Measurements from ENCODE around the gene OR8D2. TPM values are rescaled to one million over a fixed set of nuclear protein-coding genes. Genes with fewer than 3 reads are reported as not detected.
"Not testable (repeated sequence)": the region's sequence is repeated elsewhere in the genome, so short reads cannot be mapped to it uniquely, and the experiment has no call there.

OR8D2 gene
- total RNA-seq, 1 donor from 2014 or later, result not detected

GRCh38 chr11:124277207-124277606 is 42.8 kb downstream of the OR8D2 start:
- Histone ChIP-seq H3K4me3 (no peak overlapping the region), H3K9me3 (no peaks in the 10 kb centered on the region), H3K36me3 (no peaks in the 10 kb centered on the region), H3K4me1 (no peaks in the 10 kb centered on the region), H3K27me3 (ENCODE audit: low read depth) (no peaks in the 10 kb centered on the region), H3K27ac (no peak overlapping the region)
- TF ChIP-seq CTCF (IDR thresholded peaks at IDR 0.05), result no peak
- intact Hi-C loops (cut with DNase I), result no loop called here
- DNase-seq (no peak), ATAC-seq (peak in 1 of 2 donors; percentile 37)

DNA sequence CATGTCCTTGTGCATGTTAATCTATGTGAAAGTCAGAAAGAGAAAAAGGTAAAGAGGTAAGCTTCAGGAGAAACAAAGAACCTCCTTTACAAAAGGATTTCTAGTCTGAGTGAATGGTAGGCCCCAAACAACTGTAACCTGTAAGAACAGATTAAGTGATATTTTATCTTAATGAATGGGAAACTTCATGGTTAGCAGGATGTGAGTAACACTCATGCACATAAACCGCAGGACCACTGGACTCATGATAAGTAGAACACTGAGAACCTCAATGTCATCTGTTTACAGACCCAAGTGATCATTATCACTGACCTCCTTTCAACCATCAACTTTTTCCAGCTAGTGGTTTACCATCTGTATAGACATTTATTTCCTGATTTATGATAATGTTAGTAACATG is 43.9 kb downstream of the OR8D2 start:
- no peaks in the 10 kb centered on the region for H3K27me3 ChIP-seq (ENCODE audit: low read depth)
- no peaks in the 10 kb centered on the region for H3K4me1 ChIP-seq
- H3K9me3 ChIP-seq, result no peaks in the 10 kb centered on the region
- no peaks in the 10 kb centered on the region for H3K36me3 ChIP-seq
- DNase-seq (no peak), ATAC-seq (no peak)
- intact Hi-C loops (cut with DNase I), result no loop called here
- no peak for TF ChIP-seq CTCF (IDR thresholded peaks at IDR 0.05)
- H3K4me3 ChIP-seq, result no peak overlapping the region
- H3K27ac ChIP-seq, result no peak overlapping the region

DNA sequence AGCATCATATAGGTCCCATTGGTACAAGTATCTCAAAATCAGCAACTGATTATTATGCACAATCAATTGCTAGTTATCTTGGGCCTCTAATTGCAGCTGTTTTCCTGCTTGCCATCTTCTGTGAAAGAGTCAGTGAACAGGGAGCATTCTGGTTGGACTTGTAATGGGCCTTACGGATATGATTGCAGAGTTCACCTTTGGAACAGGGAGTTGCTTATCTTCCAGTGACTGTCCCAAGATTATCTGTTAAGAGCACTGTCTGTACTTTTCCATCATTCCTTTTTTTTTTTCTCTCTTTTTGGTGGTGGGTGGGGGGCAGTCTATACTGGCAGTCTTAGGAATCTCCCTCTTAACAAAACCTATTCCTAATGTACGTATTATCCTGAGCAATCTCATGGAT is 46.0 kb downstream of the OR8D2 start:
- Histone ChIP-seq H3K27ac (no peak overlapping the region), H3K9me3 (no peaks in the 10 kb centered on the region), H3K36me3 (no peaks in the 10 kb centered on the region), H3K27me3 (ENCODE audit: low read depth) (no peaks in the 10 kb centered on the region), H3K4me1 (no peaks in the 10 kb centered on the region), H3K4me3 (no peak overlapping the region)
- no peak for TF ChIP-seq CTCF (IDR thresholded peaks at IDR 0.05)
- ATAC-seq (no peak), DNase-seq (no peak)
- intact Hi-C loops (cut with DNase I), result no loop called here

DNA sequence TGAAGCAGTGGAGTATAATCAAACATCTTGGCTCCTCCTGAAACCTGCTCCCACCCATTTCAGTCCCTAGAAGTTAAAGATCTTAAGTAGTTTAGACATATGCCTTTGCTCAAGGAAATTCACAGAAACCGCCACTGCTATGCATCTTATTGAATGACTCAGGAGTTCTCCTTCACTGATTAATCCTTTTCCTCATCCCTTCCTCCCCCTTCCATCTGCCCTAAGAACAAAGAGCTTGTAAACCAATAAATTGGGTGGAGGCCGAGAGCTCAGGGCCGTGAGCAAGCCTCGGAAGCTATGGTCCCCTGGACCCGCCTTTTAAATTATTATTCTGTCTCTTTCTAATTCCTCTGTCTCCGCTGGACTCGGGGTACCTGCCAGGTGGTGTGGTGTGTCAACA is 49.1 kb downstream of the OR8D2 start:
- DNase-seq; H3K36me3 ChIP-seq; H3K4me3 ChIP-seq; H3K4me1 ChIP-seq; H3K27me3 ChIP-seq (ENCODE audit: low read depth); intact Hi-C loops (cut with DNase I); H3K9me3 ChIP-seq; ATAC-seq; H3K27ac ChIP-seq: not testable (repeated sequence)

Other genes starting within 250 kb of the OR8D2 start
- 37.9 TPM for gene VWA5A, start 204.7 kb downstream of the OR8D2 start, total RNA-seq
- gene OR10D3, start 136.9 kb downstream of the OR8D2 start, total RNA-seq, result not detected
- gene OR8G1, start 79.1 kb downstream of the OR8D2 start, total RNA-seq, result not detected
- gene OR8G5, start 63.8 kb downstream of the OR8D2 start, total RNA-seq, result 0.35 TPM
- not detected for gene OR8D1, start 6.2 kb downstream of the OR8D2 start, total RNA-seq
- gene OR8B2, start 64.3 kb upstream of the OR8D2 start, total RNA-seq, result not detected
- gene OR8B3, start 78.8 kb upstream of the OR8D2 start, total RNA-seq, result not detected
- not detected for gene OR8B4, start 104.7 kb upstream of the OR8D2 start, total RNA-seq
- not detected for gene OR8B8, start 125.5 kb upstream of the OR8D2 start, total RNA-seq
- not detected for gene OR8B12, start 223.5 kb upstream of the OR8D2 start, total RNA-seq
- not detected for gene OR8A1, start 249.8 kb upstream of the OR8D2 start, total RNA-seq